ENCODE measurements around the gene AWAT2.

AWAT2 gene

DNA sequence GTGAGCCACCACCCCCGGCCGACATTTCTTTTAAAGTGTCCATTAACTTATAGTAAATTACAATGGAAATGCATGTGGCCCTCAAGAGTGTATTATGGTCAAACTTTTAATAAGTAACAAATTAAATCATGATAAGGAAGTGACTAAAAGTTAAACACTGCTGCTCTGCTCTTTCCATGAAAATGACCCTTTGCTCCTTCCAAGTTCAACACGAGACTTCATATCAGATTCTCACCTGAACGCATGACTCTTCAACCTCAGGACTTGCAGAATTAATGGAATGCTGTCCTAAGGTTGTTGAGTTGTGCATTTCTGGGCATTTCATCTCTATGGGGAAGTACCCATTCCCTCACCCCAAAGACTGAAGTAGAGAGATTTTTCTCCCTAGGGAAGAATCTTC, 27.1 kb downstream of the AWAT2 start:
- Histone ChIP-seq H3K27ac (no peak overlapping the region), H3K4me3 (no peak overlapping the region)
- no peak for DNase-seq (ENCODE audit: low spot score)
- TF ChIP-seq, protein P1, sequence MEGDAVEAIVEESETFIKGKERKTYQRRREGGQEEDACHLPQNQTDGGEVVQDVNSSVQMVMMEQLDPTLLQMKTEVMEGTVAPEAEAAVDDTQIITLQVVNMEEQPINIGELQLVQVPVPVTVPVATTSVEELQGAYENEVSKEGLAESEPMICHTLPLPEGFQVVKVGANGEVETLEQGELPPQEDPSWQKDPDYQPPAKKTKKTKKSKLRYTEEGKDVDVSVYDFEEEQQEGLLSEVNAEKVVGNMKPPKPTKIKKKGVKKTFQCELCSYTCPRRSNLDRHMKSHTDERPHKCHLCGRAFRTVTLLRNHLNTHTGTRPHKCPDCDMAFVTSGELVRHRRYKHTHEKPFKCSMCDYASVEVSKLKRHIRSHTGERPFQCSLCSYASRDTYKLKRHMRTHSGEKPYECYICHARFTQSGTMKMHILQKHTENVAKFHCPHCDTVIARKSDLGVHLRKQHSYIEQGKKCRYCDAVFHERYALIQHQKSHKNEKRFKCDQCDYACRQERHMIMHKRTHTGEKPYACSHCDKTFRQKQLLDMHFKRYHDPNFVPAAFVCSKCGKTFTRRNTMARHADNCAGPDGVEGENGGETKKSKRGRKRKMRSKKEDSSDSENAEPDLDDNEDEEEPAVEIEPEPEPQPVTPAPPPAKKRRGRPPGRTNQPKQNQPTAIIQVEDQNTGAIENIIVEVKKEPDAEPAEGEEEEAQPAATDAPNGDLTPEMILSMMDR (IDR thresholded peaks at IDR 0.05): no peak

DNA sequence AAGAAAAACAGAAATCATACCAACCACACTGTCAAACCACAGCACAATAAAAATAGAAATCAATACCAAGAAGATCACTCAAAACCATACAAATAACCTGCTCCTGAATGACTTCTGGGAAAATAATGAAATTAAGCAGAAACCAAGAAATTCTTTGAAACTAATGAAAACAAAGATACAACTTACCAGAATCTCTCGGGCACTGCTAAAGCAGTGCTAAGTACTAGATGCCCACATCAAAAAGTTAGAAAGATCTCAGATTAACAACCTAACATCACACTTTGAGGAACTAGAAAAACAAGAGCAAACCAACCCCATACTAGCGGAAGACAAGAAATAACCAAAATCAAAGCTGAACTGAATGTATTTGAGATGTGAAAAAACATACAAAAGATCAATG, 33.2 kb downstream of the AWAT2 start:
- no peak for DNase-seq (ENCODE audit: low spot score)
- no peak overlapping the region for H3K4me3 ChIP-seq
- TF ChIP-seq, protein P1 (IDR thresholded peaks at IDR 0.05): no peak
- no peak overlapping the region for H3K27ac ChIP-seq

DNA sequence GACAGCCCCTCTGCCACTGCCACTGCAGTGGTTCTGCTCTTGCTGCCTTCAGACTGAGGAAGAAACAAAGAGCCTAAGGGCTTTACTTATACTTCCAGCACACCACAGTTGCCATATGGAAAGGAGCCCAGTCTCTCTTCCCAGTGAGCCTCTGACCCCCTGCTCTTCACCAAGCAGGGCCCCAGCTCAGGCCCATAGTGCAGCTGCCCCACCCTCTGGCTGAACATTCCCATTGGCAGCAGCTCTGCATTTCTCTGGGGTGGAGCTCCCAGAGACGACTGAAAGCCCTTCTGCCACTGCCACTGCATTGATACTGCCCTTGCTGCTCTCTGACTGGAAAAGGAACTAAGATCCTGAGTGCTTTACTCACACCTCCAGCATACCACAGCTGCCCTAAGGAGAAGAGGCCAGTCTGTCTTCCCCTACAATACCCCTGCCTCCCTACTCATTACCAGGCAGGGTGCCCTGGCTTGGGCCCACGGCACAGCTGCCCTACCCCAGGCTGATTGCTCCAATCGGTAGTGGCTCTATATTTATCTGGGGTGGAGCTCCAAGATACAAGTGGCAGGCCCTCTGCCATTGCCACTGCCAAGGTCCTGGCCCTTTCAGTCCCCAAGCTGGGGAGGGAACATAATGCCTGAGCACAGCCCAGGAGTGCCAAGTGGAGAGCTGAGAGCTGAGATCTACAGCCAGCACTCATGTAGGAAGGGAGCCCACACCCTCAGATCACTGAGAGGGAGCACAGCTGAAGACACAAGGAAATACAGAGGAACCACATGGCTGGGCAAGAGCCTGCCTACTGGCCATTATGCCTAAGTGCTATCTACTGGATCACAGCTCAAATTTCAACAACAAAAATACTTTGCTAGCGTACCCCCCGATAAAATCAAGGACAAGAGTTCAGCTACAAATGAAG, 36.0 kb downstream of the AWAT2 start:
- TF ChIP-seq, protein P1 (IDR thresholded peaks at IDR 0.05): no peak
- peak overlapping the region in 1 of 2 donors; percentile 18 for H3K27ac ChIP-seq
- DNase-seq (ENCODE audit: low spot score): no peak
- H3K4me3 ChIP-seq: no peak overlapping the region

DNA sequence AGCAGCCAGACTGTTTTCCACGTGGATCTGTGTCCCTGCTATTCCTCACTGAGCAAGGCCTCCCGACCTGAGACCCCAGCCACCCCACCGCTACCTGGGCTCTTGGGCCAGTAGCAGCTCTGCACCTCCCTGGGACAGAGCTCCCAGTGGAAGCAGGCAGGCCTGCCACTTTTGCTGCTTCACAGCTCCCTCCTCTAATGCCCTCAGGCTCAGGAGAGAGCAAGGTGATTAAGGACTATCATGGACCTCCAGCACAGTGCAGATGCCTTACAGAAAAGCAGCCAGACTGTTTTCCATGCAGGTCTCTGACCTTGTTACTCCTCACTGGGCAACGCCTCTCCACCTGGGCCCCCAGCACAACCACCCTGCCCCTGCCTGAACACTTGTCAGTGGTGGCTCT, 37.0 kb downstream of the AWAT2 start:
- DNase-seq (ENCODE audit: low spot score): no peak
- TF ChIP-seq, protein P1 (IDR thresholded peaks at IDR 0.05): no peak
- H3K27ac ChIP-seq: no peak overlapping the region
- H3K4me3 ChIP-seq: no peak overlapping the region

DNA sequence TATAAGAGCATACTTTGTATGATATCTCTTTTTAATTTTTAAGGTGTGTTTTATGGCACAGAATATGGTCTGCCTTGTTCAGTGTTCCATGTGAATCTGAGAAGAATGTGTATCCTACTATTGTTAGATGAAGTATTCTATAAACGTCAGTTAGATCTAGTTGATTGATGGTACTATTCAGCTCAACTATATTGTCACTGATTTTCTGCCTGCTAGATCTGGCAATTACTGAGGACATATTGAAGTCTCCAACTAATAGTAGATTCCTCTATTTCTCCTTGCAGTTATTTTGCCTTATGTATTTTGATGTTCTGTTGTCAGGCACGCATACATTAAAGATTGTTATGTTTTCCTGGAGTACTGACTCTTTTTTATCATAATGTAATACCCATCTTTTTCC, 39.8 kb downstream of the AWAT2 start:
- TF ChIP-seq, protein P1 (IDR thresholded peaks at IDR 0.05): no peak
- H3K4me3 ChIP-seq: no peak overlapping the region
- no peak overlapping the region for H3K27ac ChIP-seq
- DNase-seq (ENCODE audit: low spot score): no peak

DNA sequence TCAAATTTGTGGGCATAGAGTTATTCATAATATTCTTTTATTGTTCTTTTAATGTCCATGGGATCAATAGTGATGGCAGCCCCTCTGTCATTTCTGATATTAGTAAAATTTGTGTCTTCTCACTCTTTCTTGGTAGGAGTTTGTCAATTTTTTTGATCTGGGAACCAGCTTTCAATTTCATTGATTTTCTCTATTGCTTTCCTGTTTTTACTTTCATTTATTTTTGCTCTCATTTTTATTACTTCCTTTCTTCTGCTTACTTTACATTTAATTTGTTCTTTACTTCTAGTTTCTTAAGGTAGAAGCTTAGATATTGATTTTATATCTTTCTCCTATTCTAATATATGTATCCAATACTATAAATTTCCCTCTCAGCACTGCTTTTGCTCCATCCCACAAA, 40.7 kb downstream of the AWAT2 start:
- no peak overlapping the region for H3K4me3 ChIP-seq
- no peak for DNase-seq (ENCODE audit: low spot score)
- no peak overlapping the region for H3K27ac ChIP-seq
- TF ChIP-seq, protein P1 (IDR thresholded peaks at IDR 0.05): no peak

DNA sequence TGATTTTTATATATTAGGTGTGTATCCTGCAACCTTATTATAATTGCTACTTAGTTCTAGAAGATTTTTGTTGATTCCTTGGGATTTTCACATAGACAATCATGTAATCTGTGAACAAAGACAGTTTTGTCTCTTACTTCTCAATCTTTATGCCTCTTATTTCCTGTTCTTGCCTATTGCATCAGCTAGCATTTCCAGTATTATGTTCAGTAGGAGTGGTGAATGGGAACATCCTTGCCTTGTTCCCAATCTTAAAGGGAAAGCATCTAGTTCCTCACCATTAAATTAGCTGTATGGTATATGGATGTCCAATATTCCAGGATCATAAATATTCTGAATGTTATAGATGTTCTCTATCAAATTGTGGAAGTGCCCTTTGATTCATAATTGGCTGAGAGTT, 41.8 kb downstream of the AWAT2 start:
- TF ChIP-seq, protein P1 (IDR thresholded peaks at IDR 0.05): no peak
- no peak overlapping the region for H3K4me3 ChIP-seq
- DNase-seq (ENCODE audit: low spot score): no peak
- H3K27ac ChIP-seq: no peak overlapping the region

Measured in coronary artery (tissue), 2 donors.